ENCODE data around the gene NCKIPSD. TPM values are rescaled to one million over a fixed set of nuclear protein-coding genes. Genes with fewer than 3 reads are reported as not detected.

Gene NCKIPSD
- total RNA-seq, 1 experiment from 2014 or later: 36.9 TPM

GRCh38 chr3:48689384-48689783, 3.7 kb upstream of the NCKIPSD start:
- Histone ChIP-seq H3K9me2 (ENCODE audit: insufficient read depth) (no peaks in the 10 kb centered on the region), H3K9me3 (ENCODE audit: control insufficient read depth in 1 of 2, insufficient read depth in 1 of 2, low read depth in 1 of 2, low read length in 2 of 2) (no peaks in the 10 kb centered on the region), H3K4me1 (ENCODE audit: control insufficient read depth in 1 of 2, insufficient read depth in 2 of 2, low read length in 2 of 2) (peaks cover 8 to 12% of the 10 kb centered on the region in 2 experiments), H3K27me3 (ENCODE audit: insufficient read depth, low read length) (no peaks in the 10 kb centered on the region), H3K79me2 (ENCODE audit: insufficient read depth, low read length) (peaks cover 46% of the 10 kb centered on the region), H3K4me2 (ENCODE audit: low read length) (no peak overlapping the region), H3K9ac (ENCODE audit: low read length) (no peak overlapping the region), H3K36me3 (ENCODE audit: control insufficient read depth in 1 of 2, insufficient read depth in 2 of 2, low read length in 2 of 2) (peaks cover 43 to 60% of the 10 kb centered on the region in 2 experiments), H3K27ac (ENCODE audit: low read depth, low read length) (no peak overlapping the region), H3K4me3 (replicated peaks in 1 of 2; ENCODE audit: low read depth in 1 of 2, low read length in 2 of 2) (no peak overlapping the region), H2AFZ (ENCODE audit: low read depth, low read length, poor library complexity, severe bottlenecking) (no peak overlapping the region), H4K20me1 (ENCODE audit: insufficient read depth) (no peaks in the 10 kb centered on the region)
- no peak for TF ChIP-seq POLR2A (IDR thresholded peaks at IDR 0.05; ENCODE audit: borderline replicate concordance, extremely low read depth, insufficient read depth, insufficient read length)
- no peak for TF ChIP-seq FOSL1 (IDR thresholded peaks at IDR 0.05; ENCODE audit: low read depth)
- TF ChIP-seq SRF (IDR thresholded peaks at IDR 0.05; ENCODE audit: low read depth): no peak
- no peak for TF ChIP-seq EGR1 (IDR thresholded peaks at IDR 0.05; ENCODE audit: low read depth)
- no peak for TF ChIP-seq ZBTB33 (IDR thresholded peaks at IDR 0.05; ENCODE audit: extremely low read depth, insufficient replicate concordance, low read length)
- no peak for TF ChIP-seq ATF3 (IDR thresholded peaks at IDR 0.05)
- TF ChIP-seq REST (IDR thresholded peaks at IDR 0.05; ENCODE audit: low read depth): no peak
- TF ChIP-seq CBX3 (IDR thresholded peaks at IDR 0.05; ENCODE audit: low read depth): no peak
- TF ChIP-seq ELF1 (IDR thresholded peaks at IDR 0.05; ENCODE audit: borderline replicate concordance, low read depth): no peak
- no peak for TF ChIP-seq POLR2AphosphoS5 (IDR thresholded peaks at IDR 0.05; ENCODE audit: low read depth, low read length)
- TF ChIP-seq ZNF274 (IDR thresholded peaks at IDR 0.05; ENCODE audit: low read depth, low read length): no peak
- TF ChIP-seq EZH2 (IDR thresholded peaks at IDR 0.05): no peak
- TF ChIP-seq RAD21 (IDR thresholded peaks at IDR 0.05; ENCODE audit: low read depth): no peak
- no peak for TF ChIP-seq SIN3A (IDR thresholded peaks at IDR 0.05; ENCODE audit: low read depth)
- TF ChIP-seq TCF7L2 (IDR thresholded peaks at IDR 0.05; ENCODE audit: borderline replicate concordance, extremely low read depth, insufficient read depth, insufficient read length): no peak
- TF ChIP-seq, protein P1, sequence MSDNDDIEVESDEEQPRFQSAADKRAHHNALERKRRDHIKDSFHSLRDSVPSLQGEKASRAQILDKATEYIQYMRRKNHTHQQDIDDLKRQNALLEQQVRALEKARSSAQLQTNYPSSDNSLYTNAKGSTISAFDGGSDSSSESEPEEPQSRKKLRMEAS (IDR thresholded peaks at IDR 0.05): no peak
- TF ChIP-seq JUND (IDR thresholded peaks at IDR 0.05): no peak
- TF ChIP-seq CEBPB (IDR thresholded peaks at IDR 0.05; ENCODE audit: low read depth): no peak
- no peak for TF ChIP-seq CTCF (IDR thresholded peaks at IDR 0.05 in 2 of 3, conservative IDR thresholded peaks at IDR 0.05 in 1 of 3; ENCODE audit: borderline replicate concordance in 1 of 3, insufficient read depth in 1 of 3, low read depth in 2 of 3, low read length in 2 of 3)
- DNase-seq (ENCODE audit: low read depth, low spot score): no peak
- intact Hi-C loops (cut with micrococcal nuclease): loop anchor here (5.0 kb wide), 1 partner anchor 263 kb away; no protein-coding TSS in a partner anchor
- ChIA-PET CTCF (no interaction called here), POLR2A (no interaction called here), RAD21 (ENCODE audit: low non-redundant PET in 1 of 2, low total read pairs in 2 of 2, uncharacterized antibody in 2 of 2, unreplicated experiment in 2 of 2) (no interaction called here)
- ATAC-seq: no peak
- BruUV-seq (replicated peaks): no TSS peak
